GM11168 (cell line): ENCODE results near the gene IHH.

Experiments used
- in situ Hi-C: fragments of 300-500 bp; cut with MboI; formaldehyde crosslinking; loops from one replicate; pipeline ENCODE4 v1.12.0; 2022; ENCODE audit warnings: low sequenced_read_pairs; ENCODE audit not compliant: unreplicated experiment

IHH gene

DNA sequence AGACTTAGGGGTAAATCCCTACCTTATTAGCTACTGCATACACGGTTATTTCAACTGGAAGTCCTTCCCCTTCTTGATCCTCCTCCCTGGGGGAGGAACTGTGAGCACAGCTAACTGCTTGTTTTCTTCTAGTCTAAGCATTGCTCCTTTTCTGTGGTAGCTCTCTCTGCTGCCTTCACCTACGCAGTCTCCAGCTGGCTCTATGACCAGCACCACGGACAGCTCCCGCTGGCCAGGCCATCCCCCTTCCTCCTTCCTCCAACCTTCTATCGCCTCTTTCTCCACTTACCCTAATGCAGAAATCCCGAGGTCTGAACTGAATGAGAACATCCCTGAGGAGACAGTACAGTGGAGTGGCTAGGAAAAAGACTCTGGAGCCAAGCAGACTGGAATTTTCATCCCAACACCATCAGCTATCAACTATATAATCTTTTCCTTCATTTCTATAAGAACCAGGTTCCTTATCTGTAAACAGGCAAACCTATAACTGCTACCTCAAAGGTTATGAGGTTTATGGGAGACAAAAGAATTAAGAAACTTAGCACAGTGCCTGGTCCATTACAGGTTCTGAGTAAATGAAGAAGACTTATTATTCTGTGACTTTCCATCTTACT lies 14.7 kb downstream of the IHH start:
- in situ Hi-C loops: no loop called here

DNA sequence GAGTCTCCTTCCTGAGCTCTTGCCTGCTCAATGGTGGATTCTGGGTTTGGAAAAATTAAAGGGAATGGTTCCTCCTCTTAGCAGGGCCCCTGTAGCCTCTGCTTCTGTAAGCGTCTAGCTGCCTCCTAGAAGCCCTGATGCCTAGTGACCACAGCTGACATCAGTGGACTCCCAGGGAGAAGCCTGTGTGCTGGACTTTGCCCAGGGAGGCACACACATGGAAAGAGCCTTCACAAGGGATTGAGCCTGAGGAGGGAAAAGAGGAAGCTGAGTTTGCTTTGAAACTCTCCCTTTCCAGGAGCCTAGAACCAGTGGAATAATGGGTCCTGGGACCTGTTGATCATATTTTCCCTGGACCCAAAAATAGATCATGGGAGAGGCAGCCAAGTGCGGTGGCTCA lies 18.0 kb downstream of the IHH start:
- in situ Hi-C loops: no loop called here

DNA sequence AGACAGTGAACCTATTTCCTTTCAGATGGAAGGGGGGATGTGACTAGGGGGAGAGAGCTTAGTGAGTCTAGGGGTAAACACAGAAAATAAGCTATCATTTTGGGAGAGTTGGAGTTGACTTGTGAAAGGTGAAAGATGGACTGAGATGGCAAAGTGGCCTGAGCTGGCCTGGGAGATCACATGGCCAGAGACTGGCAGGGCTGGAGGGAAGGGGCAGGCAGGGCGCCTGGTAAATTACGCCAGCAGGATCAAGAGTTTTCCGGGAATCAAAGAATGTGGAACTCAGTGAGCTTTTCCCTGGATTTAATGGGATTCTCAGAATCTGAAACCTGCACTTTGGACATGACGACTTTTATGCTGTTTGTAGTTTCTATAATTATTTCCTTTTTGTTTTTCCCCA lies 18.6 kb downstream of the IHH start:
- in situ Hi-C loops: no loop called here

DNA sequence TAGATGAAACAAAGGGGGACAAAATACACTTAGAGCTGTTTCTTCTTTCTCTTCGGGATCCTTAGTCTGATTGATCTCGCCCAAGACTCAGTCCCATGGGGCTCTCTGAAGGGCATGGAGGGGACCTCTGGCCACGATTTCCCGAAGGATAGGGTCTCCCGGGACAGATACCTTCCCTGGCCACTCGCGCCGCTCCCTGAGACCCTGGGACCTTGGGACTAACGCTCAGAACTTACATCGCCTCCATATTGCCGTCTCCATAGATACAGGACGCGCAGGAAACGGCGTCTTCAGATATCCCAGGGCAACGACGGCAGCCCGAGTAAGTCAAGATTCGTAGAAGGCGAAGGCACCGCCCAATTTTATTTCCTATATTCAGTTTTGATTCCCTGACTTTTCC lies 19.5 kb downstream of the IHH start, which contains the start of gene CFAP65:
TSS of gene CFAP65 (minus strand) at position 265 of the 400 bp plus-strand sequence. CDS start 2,468 bp downstream, outside the sequence.
- in situ Hi-C loops: no loop called here

DNA sequence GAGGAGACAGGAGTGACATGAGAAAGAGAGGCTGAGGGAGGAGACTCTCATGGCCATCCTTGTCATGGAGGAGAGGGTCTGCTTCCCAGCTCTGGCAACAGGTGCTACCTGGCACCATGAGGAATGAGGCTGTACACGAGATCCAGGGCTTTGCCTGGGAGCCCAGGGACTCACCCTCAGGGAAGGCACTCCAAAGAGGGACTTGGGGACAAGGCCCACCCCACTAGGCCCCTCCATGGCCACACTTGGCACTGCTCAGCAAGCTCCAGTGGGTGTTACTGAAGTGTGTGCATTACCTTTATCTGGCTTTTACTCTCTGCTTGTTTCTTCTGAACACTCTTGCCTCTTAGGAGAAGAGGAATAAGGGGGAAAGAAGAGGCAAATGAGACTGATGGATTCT lies 22.1 kb downstream of the IHH start:
- in situ Hi-C loops: no loop called here

DNA sequence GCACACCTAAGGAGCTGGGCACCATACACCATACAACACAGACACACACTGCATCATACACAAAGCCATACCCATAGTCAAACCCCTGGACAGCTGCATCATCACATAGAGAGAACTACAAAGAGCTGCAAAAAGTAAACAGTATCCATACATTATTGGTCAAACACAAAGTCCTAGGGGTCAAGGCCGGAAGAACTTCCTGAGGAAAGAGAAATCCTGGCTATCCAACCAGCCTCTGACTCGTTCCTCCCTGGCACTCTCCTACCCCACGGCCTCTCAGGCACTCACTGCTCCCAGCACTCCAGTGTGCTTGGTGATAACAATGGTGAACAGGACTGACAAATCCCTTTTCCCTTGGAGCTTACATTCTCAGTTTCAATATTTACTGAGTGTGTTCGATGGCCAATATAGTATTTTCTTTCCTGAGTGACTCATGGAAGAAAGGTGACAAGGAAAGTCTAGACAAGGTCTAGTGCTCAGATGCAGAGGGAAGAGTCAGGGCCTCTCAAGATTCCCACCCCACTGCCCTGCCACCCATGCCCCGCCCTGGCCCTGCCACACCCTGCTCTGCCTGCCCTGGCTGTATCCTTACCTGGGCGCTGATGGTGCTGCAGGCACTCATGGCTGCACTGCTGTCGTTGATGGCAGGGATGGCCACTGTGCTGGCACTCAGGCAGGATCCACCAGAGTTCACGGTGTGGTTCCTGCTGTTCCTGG lies 22.8 kb downstream of the IHH start:
- in situ Hi-C loops: no loop called here

DNA sequence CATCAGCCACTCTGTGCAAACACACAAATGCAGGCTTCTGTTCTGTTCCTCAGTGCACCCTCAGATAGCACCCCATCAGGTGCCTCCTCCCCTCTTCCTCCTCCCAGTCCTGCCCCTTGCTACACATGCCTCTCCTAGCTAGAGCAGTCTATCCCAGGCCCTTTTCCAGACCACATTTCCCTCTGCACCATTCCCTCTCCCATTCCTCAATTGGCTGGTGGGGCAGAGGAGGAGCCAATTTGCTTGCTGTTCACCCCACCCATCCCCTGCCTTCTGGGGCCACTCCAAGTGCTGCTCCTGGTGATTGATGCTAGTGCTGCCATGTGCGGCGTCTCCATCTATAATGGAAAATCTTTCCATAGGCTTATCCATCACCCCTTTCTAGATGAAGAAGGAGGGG lies 24.8 kb downstream of the IHH start:
- in situ Hi-C loops: no loop called here

DNA sequence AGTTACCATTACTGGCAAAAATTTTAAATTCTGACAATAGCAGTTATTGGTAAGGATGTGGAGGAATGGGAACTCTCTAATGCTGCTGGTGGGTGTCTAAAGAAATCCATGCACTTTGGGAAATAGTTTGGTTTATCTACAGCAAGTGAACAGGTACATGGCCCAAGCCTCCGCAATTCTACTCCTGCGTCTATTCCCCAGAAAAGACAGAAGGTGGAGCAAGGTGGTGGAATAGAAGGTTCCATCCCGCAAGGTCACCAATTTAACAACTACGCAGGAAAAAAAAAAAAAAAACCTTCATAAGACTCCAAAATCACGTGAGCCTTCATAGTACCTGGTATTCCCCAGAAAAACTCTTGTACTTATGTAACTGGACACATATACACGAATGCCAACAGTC lies 25.9 kb downstream of the IHH start:
- in situ Hi-C loops: no loop called here

DNA sequence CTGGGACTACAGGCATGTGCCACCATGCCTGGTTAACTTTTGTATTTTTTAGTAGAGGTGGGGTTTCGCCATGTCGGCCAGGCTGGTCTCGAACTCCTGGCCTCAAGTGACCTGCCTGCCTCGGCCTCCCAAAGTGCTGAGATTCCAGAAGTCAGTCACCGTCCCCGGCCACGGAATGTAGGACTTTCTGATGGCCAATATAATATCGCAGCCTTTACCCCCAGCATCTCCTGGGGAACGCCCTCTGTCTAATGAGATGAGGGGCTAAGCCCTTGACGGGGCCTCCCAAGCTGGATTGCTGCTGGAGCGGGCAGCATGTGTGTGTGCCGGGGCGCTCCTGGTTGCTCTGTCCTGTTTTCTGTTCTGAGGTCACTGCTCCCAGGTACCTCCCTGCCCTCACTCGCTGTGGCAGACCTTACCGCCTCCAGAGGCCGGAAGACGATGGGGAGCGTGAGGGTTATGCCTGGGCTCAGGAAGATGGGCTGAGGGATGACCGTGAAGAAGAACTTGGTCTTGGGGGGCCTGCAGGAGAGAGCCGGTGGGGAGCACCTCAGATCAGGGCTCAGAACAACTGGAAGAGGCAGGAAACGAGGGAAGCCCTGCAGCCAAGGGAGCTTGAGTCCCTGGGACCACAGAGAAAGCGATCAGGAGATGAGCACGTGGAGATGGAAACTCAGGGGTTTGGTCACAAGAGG lies 28.5 kb downstream of the IHH start:
- in situ Hi-C loops: no loop called here

DNA sequence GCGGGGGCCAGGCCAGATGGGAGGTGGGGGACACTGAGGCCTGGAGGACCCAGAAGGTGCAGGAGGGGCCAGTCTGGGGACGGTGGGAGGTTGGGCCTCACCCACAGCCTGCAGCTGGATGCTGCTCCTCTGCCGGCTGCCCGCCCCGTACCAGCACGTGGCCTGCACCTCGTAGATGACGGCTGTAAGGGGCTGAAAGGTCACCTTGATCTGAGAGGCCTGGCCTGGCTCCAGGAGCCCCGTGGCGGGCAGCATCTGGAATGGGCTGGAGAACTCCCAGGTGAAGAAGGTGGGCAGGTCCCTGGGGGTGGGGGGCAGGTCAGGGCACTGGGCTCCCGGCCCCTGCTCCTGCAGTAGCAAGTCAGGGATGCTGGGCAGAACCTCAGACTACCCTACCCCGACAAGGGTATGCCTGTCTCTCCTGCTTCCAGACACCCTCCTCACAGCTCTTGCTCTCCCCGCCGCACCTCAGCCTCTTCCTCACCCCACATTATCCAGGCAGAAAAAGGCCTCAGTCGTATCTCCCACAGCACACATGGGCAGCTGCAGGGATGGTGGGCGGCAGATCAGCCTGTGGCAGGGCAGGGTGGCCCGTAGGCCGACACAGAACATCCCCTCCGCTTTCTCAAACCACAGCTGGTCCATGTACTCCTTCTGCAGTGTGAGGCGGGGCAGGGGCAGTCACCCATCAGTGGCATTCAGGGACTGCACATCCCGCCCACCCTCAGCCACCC lies 29.5 kb downstream of the IHH start:
- in situ Hi-C loops: no loop called here

DNA sequence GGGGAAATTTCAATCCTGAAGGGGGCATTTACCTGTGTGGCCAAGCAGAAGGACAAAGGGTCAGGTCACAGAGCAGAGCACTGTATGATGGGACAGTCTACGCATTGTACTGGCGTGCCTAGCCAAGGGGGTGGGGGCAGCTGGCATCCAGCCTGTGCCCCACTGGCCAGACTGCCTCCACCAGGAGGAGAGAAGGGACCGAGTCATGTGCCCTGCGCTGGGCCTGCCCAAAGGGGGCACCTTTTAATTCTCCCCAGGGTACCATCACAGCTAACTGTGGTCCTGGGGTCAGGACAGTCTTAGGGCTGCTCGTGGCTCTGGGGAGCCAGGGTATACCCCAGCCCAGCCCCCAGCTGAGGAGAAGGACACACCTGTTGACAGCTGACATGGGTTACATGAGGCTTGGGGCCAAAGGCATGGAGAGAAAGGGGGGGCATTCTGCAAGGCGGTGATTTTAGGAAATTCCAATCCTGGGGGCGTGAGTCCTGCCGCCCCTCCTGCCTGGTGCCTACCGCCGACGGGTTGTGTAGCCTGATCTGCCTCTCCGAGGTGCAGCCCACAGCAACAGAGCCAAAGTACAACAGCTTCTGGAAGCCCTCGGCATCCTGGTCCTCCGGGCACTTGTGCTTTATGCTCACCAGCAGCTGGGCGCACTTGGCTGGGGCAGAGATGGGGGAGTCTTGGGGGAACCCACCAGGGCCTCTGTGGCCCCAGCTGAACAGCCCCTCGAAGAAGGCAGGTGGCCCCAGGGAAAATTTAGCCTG lies 30.4 kb downstream of the IHH start:
- in situ Hi-C loops: no loop called here

DNA sequence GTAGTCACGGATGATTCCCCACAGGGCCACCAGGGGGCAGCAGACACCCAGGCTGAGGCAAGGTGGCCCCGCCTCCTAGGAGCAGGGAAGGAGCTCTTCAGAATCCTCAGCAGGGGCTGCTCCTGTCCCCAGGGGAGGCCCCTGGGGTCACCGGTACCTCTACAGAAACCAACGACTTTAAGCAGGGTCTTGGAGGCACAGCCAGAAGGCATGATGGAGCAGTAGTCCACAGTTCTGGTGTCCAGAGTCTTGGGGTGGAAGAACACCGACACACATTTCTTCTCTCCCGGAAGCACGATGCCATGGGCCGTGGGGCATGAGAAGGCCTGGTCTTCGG lies 30.9 kb downstream of the IHH start:
- in situ Hi-C loops: no loop called here

DNA sequence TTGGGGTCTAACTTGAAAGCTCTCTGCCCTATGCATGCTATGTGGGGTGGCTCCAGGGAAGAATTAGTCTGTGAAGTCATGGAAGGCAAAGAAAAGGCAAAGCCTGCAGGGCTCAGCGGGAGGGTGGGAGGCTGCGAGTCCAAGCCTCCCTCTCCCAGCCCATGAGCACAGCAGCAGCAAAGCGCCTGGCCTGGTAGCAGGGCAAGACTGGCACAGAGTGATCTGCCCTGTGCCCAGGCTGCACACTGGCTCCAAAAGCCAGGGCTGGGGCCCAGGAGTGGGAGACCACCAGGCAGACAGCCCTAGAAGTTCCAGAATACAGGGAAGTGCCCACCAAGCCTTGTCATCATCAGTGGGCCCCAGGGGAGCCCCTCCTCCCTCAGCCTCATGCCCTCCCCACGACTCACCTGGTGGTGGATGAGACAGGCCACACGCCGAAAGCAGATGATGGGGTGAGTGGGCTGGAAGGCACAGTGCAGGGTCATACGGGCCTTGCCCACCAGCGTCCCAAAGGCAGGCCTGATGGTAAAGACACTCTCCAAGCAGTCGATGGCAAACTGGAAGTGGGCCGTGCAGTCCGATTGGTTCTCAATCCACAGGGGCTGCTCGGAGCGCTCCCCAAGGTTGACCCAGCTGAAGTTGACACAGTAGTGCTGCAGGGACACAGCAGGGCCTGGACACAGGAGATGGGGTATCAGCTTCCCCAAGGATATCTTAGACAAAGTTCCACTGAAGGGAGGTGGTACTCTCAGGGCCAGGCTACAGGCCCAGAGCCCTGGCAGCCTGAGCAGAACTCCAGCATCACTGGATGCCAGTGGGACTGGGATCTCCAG lies 31.5 kb downstream of the IHH start:
- in situ Hi-C loops: no loop called here

DNA sequence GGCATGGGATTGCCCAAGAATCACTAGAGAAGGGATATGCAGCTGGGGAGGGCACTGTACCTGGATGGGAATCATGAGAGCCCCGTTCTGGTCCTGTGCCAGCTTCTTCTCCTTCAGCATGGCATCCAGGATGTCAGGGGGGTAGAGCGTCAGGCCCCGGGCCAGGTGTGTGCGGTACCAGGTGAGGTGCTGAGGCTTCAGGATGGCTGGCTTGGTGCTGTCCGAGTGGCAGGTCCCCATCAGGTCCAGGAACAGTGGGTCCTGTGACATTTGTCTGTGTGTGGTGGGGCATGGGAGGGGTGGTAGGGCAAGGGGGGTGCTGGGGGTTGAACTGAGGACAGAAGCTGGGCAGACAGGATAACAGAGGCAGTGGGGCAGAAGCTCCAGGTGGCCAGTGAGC lies 32.6 kb downstream of the IHH start:
- in situ Hi-C loops: no loop called here

DNA sequence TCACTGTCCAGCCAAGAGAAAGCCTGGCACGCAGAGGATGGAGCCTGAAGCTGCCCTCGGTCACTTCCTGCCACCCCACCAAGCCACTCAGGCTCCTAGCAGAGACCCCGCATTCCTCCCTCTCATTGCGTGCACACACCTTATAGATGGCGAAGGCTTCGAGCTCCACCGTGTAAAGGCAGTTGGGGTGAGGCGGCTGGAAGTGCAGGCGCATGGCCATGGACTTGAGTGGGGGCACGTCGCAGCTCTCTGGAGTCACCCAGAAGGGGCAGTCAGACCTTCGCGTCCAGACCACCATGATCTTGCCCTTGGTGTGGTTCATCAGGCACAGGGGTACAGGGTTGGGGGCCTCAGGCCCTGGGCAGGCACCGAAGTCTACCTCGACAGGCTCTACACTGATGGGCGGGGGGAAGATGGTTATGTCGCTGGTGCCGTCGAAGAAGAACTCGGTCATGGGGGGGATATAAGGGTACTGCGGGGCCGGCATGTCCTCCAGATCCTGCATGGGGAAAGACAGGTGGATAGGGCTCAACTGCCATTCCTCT lies 33.1 kb downstream of the IHH start:
- in situ Hi-C loops: no loop called here

DNA sequence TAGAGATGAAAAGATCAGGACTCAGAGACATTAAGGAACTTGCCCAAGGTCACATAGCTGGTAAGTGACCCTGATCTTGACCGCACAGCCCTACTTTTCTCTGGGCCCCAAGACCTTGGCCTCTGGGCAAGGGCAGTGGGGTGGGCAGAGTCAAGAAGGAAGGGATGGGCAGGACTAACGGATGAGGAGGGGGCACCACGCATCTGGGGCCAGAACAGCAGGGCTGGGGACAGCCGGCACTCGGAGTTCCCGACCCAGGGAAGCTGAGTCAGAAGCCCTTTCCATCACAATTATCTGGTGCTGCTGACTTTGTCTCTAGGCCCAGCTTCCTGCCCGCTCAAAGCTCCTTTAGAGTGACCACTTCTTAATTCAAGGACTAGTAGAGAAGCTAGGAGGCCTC lies 33.8 kb downstream of the IHH start:
- in situ Hi-C loops: no loop called here

DNA sequence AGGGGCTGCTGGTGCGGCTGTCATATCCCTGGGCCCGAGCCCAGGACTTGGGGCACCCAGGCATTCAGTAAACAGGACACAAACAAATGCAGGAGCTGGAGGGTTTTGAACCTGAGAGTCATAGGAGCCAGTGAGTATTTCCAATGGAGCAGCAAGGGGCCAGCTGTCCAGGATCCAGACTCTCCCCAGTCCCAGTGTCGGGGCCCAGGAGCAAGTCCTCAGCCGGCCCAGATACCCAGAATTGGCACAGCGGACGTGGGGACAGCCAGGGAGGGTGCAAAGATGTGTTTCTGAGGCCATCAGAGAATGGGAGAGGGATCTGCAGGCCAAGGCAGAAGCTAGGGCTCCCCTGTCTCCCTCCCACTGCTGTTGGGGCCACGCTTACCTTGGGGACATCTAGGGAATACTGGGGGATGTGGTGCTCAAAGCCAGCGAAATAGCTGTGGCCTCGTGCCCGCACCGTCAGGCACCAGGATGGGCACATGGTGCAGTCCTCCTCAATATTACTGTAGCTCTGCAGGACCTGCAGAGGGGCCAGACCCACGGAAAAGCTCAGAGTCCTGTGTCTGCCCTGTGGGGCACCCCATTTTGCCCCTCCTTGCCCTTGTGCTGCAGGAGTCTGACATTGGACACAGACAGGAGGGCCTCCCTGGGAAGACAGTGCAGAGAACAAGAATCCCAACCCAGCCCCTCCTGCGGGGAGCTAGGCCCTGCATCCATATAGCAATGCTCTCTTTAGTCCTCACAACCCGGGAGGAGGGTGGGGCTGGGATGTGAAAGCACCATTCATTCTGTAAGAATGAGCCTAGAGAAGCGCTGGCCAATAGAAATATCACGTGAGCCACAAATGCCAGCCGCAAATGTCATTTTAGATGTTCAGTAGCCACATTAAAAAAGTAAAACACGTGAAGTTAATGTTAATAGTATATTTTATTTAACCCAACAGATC lies 34.8 kb downstream of the IHH start:
- in situ Hi-C loops: no loop called here

DNA sequence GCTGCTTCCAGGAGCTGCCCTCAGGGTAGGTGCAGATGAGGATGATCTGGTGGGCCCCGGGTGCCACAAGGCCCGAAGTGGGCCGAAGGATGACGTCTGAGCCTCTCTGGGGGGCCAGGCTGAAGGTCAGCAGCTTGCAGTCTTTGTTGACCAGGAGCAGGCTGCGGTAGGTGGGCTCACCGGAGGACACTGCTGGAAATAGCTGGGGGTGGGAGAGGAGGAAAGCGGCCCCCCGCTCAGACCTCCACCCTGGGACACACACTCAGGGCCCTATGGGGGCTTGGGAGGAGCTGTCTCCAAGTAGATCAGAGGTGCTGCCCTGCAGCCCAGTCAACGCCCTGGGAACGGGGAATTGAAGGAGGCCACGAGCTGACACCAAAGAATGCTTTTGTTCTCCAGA lies 36.7 kb downstream of the IHH start:
- in situ Hi-C loops: no loop called here
